Trophoblast cell (in vitro differentiated cells and primary cell): ENCODE measurements around the gene PSMC1.

ENCODE experiments used
- DNase-seq, 2 donors: peaks; one replicate each; pipeline ENCODE4 v3.0.0-alpha.2; 2016
- H2AFZ ChIP-seq: 2 replicates; pipeline ENCODE4 v1.6.1; 2013; ENCODE audit warnings: low read length, moderate library complexity, mild to moderate bottlenecking; ENCODE audit not compliant: insufficient read depth, poor library complexity
- H2AK5ac ChIP-seq: 2 replicates; pipeline ENCODE4 v1.6.1; 2013; ENCODE audit warnings: mild to moderate bottlenecking, low read length
- H2BK120ac ChIP-seq: 2 replicates; pipeline ENCODE4 v1.6.1; 2013; ENCODE audit warnings: low read length, mild to moderate bottlenecking, moderate library complexity; ENCODE audit not compliant: insufficient read depth, poor library complexity
- H2BK12ac ChIP-seq: 2 replicates; pipeline ENCODE4 v1.6.1; 2013; ENCODE audit warnings: mild to moderate bottlenecking, low read length, moderate library complexity
- H2BK5ac ChIP-seq: 2 replicates; pipeline ENCODE4 v1.6.1; 2013; ENCODE audit warnings: low read length, low read depth, moderate library complexity, mild to moderate bottlenecking; ENCODE audit not compliant: poor library complexity
- H3K14ac ChIP-seq: 2 replicates; pipeline ENCODE4 v1.6.1; 2013; ENCODE audit warnings: mild to moderate bottlenecking, low read length
- H3K18ac ChIP-seq: 2 replicates; pipeline ENCODE4 v1.6.1; 2013; ENCODE audit warnings: mild to moderate bottlenecking, low read length
- H3K23ac ChIP-seq: 2 replicates; pipeline ENCODE4 v1.6.1; 2013; ENCODE audit warnings: low read length
- H3K27ac ChIP-seq: 2 replicates; pipeline ENCODE4 v1.5.1; 2013; ENCODE audit warnings: low read depth, mild to moderate bottlenecking, inconsistent platforms, low read length, moderate library complexity
- H3K27me3 ChIP-seq: 2 replicates; pipeline ENCODE4 v1.6.1; 2013; ENCODE audit warnings: inconsistent platforms, mild to moderate bottlenecking, low read length, moderate library complexity; ENCODE audit not compliant: insufficient read depth
- H3K36me3 ChIP-seq, 2 experiments: 1 replicate in 1 of 2; 2 replicates in 1 of 2; pipeline ENCODE4 v1.6.1; 2013; ENCODE audit warnings: low read length in 2 of 2, mild to moderate bottlenecking in 2 of 2, moderate library complexity in 1 of 2; ENCODE audit not compliant: insufficient read depth in 2 of 2, control insufficient read depth in 1 of 2
- H3K4ac ChIP-seq: 2 replicates; pipeline ENCODE4 v1.6.1; 2013; ENCODE audit warnings: low read depth, mild to moderate bottlenecking, low read length, moderate library complexity
- H3K4me1 ChIP-seq, 2 experiments: 1 replicate in 1 of 2; 2 replicates in 1 of 2; pipeline ENCODE4 v1.6.1; 2013; ENCODE audit warnings: low read length in 2 of 2, mild to moderate bottlenecking in 2 of 2, moderate library complexity in 1 of 2; ENCODE audit not compliant: insufficient read depth in 2 of 2, control insufficient read depth in 1 of 2
- H3K4me2 ChIP-seq: 2 replicates; pipeline ENCODE4 v1.6.1; 2013; ENCODE audit warnings: inconsistent platforms, mild to moderate bottlenecking, low read length, moderate library complexity
- H3K4me3 ChIP-seq: 2 replicates; pipeline ENCODE4 v1.5.1; 2013; ENCODE audit warnings: mild to moderate bottlenecking, low read depth, low read length, inconsistent platforms
- H3K79me1 ChIP-seq: one replicate; pipeline ENCODE4 v1.6.1; 2013; ENCODE audit warnings: low read length
- H3K79me2 ChIP-seq: 2 replicates; pipeline ENCODE4 v1.6.1; 2013; ENCODE audit warnings: low read length, mild to moderate bottlenecking; ENCODE audit not compliant: control insufficient read depth, insufficient read depth, poor library complexity
- H3K9ac ChIP-seq: 2 replicates; pipeline ENCODE4 v1.6.1; 2013; ENCODE audit warnings: mild to moderate bottlenecking, low read length
- H3K9me3 ChIP-seq: 2 replicates; pipeline ENCODE4 v1.6.1; 2013; ENCODE audit warnings: low read depth, mild to moderate bottlenecking, control low read depth, inconsistent platforms, low read length; ENCODE audit not compliant: insufficient read depth
- H4K12ac ChIP-seq: 2 replicates; pipeline ENCODE4 v1.6.1; 2013; ENCODE audit warnings: low read depth, mild to moderate bottlenecking, low read length, moderate library complexity
- H4K8ac ChIP-seq: 2 replicates; pipeline ENCODE4 v1.6.1; 2013; ENCODE audit warnings: low read depth, mild to moderate bottlenecking, low read length, moderate library complexity
- H4K91ac ChIP-seq: one replicate; pipeline ENCODE4 v1.6.1; 2013; ENCODE audit warnings: low read depth, mild to moderate bottlenecking, low read length, moderate library complexity
- WGBS: extraction: QIAGEN DNeasy Blood & Tissue Kit; methylation state at CpG from one replicate; pipeline ENCODE4 v1.1.7; 2013; ENCODE audit warnings: missing lambda C conversion rate; ENCODE audit not compliant: insufficient read length, insufficient coverage; ENCODE audit errors: extremely low coverage; 5-methylcytosine and 5-hydroxymethylcytosine counted together

Gene PSMC1

DNA sequence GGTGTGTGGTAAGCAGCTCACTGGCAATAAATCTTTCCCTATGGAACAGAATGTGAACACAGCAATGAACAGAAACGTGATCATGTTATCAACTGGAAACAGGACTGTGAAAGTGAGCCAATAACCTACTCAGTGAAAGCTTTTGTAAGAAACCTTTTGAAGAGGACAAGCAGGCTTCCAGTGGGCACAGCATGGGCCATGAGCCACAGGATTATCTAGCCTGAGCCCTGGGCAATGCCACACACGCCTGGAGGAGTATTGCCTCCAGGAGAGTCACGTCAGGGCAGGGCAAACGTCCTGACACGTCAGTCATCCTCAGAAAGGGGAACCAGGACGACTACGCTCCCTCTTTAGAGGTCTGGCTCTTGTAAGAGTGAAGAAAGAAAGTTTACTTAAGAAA is 43.1 kb downstream of the PSMC1 start:
- Histone ChIP-seq H3K4me1 (no peaks in the 10 kb centered on the region), H3K79me2 (no peaks in the 10 kb centered on the region), H4K91ac (no peak overlapping the region), H2BK12ac (no peak overlapping the region), H3K14ac (no peak overlapping the region), H4K12ac (no peak overlapping the region), H3K23ac (no peak overlapping the region), H3K79me1 (no peaks in the 10 kb centered on the region), H3K4ac (no peak overlapping the region), H3K27me3 (no peaks in the 10 kb centered on the region), H4K8ac (no peak overlapping the region), H2BK120ac (no peak overlapping the region), H3K36me3 (peaks cover 10 to 23% of the 10 kb centered on the region in 2 experiments), H3K4me3 (no peak overlapping the region), H3K18ac (no peak overlapping the region), H2AFZ (no peak overlapping the region), H3K27ac (no peak overlapping the region), H3K4me2 (no peak overlapping the region), H3K9ac (no peak overlapping the region), H2BK5ac (no peak overlapping the region), H2AK5ac (no peak overlapping the region), H3K9me3 (no peaks in the 10 kb centered on the region)
- WGBS: no CpG with 5 or more reads among the region's 7 CpGs
- no peak for DNase-seq

DNA sequence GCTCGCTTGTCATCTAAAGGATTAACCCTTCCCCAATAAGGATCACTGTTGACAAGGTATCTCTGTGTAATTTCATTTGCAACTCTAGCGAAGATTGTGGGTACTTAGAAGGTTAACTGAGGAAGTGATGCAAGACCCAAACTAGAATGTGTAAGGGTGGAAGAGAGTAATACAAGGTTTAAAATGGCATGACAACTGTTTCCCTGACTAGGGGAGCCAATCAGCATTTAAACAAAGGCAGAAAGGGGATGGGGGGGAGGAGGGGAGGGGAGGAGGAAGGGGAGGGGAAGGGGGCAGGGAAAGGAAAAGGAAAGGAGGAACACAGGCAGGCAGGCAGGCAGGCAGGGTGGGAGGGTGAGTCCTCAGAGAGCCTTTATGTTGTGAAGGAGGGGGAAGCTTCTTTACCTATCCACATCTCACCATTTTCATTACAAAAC is 44.3 kb downstream of the PSMC1 start:
- peaks cover 10 to 19% of the 10 kb centered on the region in 2 experiments for H3K36me3 ChIP-seq

DNA sequence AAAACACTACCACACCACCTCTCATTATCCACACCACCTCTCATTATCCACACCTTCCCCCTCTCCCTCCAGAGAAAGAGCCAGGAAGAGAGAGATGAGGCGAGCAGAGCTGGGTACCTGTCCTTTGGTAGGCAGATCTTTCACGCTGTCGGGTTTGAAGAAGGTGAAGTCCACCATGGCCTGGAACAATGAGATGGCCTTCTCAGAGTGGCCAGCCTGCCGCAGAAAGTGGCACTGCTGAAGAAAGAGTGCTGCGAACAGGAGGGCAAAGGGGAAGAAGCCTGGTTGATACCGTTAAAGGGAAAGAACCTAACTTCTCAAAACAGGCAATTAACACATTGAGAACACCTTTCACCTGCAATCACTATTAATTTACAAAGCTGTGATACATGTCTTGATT is 44.8 kb downstream of the PSMC1 start:
- no peaks in the 10 kb centered on the region for H3K27me3 ChIP-seq
- DNase-seq: no peak
- H4K91ac ChIP-seq: no peak overlapping the region
- no peak overlapping the region for H2AK5ac ChIP-seq
- no peak overlapping the region for H3K23ac ChIP-seq
- no peak overlapping the region for H3K27ac ChIP-seq
- no peaks in the 10 kb centered on the region for H3K4me1 ChIP-seq
- H3K79me2 ChIP-seq: no peaks in the 10 kb centered on the region
- no peak overlapping the region for H2BK120ac ChIP-seq
- no peak overlapping the region for H2BK5ac ChIP-seq
- H3K4me3 ChIP-seq: no peak overlapping the region
- H3K9me3 ChIP-seq: no peaks in the 10 kb centered on the region
- no peaks in the 10 kb centered on the region for H3K79me1 ChIP-seq
- H3K9ac ChIP-seq: no peak overlapping the region
- H3K4me2 ChIP-seq: no peak overlapping the region
- no peak overlapping the region for H3K18ac ChIP-seq
- no peak overlapping the region for H4K8ac ChIP-seq
- H4K12ac ChIP-seq: no peak overlapping the region
- no peak overlapping the region for H2BK12ac ChIP-seq
- no CpG with 5 or more reads among the region's 6 CpGs for WGBS
- H3K36me3 ChIP-seq: peaks cover 10 to 19% of the 10 kb centered on the region in 2 experiments
- no peak overlapping the region for H3K14ac ChIP-seq
- H2AFZ ChIP-seq: no peak overlapping the region
- H3K4ac ChIP-seq: no peak overlapping the region

More for the DNA sequence above, 44.3 kb downstream of the PSMC1 start:
- Histone ChIP-seq H4K8ac (no peak overlapping the region), H3K27me3 (no peaks in the 10 kb centered on the region), H2AK5ac (no peak overlapping the region), H3K27ac (no peak overlapping the region), H3K9ac (no peak overlapping the region), H3K79me2 (no peaks in the 10 kb centered on the region), H3K9me3 (no peaks in the 10 kb centered on the region), H3K4ac (no peak overlapping the region), H2BK12ac (no peak overlapping the region), H4K12ac (no peak overlapping the region), H3K4me2 (no peak overlapping the region), H3K23ac (no peak overlapping the region), H3K14ac (no peak overlapping the region), H3K18ac (no peak overlapping the region), H2BK5ac (no peak overlapping the region), H3K79me1 (no peaks in the 10 kb centered on the region), H4K91ac (no peak overlapping the region), H3K4me3 (no peak overlapping the region), H2BK120ac (no peak overlapping the region), H2AFZ (no peak overlapping the region), H3K4me1 (no peaks in the 10 kb centered on the region)
- DNase-seq: no peak
- WGBS: no CpG with 5 or more reads among the region's 2 CpGs

DNA sequence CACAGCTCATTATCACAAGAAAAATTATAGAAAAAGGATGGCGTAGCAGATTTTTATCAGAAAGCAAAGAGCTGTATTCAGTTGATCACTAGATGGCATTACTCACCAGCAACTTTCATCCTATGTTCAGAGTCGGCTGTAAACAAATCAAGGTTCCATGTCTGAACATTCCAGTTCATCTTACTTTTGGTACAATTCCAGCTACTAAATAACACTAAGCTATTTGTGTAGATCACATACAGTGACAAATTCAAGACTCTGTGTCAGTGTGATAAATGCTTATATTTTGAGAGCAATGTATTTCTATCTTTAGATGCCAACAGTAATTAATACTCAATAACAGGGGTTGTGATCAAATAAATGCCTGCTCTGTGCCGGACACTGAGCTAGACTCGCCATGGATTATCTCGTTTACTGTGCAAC is 45.3 kb downstream of the PSMC1 start:
- no CpG with 5 or more reads among the region's 5 CpGs for WGBS
- Histone ChIP-seq H3K9me3 (no peaks in the 10 kb centered on the region), H3K18ac (no peak overlapping the region)

More for the DNA sequence above, 45.3 kb downstream of the PSMC1 start:
- Histone ChIP-seq H3K4ac (no peak overlapping the region), H3K27me3 (no peaks in the 10 kb centered on the region), H3K4me1 (no peaks in the 10 kb centered on the region), H3K36me3 (peaks cover 8 to 16% of the 10 kb centered on the region in 2 experiments), H3K4me3 (no peak overlapping the region), H2AFZ (no peak overlapping the region), H3K23ac (no peak overlapping the region), H4K91ac (no peak overlapping the region), H3K4me2 (no peak overlapping the region), H2BK5ac (no peak overlapping the region), H3K79me1 (no peaks in the 10 kb centered on the region), H2BK12ac (no peak overlapping the region), H2AK5ac (no peak overlapping the region), H3K79me2 (no peaks in the 10 kb centered on the region), H3K14ac (no peak overlapping the region), H3K9ac (no peak overlapping the region), H3K27ac (no peak overlapping the region), H4K8ac (no peak overlapping the region), H2BK120ac (no peak overlapping the region), H4K12ac (no peak overlapping the region)
- peak in 1 of 2 donors; percentile 51 for DNase-seq
